GM21515 (cell line): ENCODE measurements around the gene BLM.

Source experiments
- ATAC-seq: cut with Tn5 transposase; IDR thresholded peaks from one replicate; pipeline ENCODE4 v1.9.1; 2021; ENCODE audit not compliant: unreplicated experiment

Gene BLM

GRCh38 chr15:90691369-90691768 is 25.8 kb upstream of the BLM start:
- no peak for ATAC-seq

DNA sequence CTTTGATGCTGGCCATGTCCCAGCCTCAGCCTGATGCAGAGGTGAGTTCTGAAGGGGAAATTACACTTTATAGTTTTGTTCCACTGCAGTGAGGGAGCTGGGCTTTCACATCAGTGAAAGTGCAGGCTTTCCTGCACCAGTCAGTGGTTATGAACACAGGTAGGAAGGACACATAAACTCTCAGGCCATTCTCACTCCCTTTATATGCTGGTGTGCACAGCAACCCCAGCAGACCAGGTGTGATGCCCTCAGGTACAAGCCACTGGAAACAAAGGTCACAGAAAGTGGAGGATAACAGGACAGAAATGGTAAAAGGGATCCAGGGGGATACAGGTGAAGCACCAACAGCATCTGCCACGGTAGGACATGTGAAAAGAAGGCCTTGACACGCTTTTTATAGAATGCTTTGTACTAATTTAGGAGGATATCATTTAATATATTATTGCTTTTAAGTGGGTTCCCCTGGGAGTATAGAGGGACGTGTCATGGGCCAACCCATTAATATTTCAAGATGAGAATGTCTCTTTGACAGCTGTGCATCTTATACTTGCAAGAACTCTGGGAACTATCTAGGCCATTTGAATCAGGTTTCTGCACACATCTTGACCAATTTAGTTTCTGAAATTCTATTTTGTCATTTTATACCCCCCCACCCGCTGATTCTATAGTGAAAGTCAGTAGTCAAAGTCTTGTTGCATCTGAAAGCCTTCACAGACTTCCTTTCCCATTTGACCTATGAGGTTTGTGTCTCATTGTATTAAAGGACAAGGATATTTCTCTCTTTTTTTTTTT is 25.0 kb upstream of the BLM start:
- ATAC-seq = peak; percentile 53

- ATAC-seq = no peak
Measured at GRCh38 chr15:90694987-90695386, 22.2 kb upstream of the BLM start.

DNA sequence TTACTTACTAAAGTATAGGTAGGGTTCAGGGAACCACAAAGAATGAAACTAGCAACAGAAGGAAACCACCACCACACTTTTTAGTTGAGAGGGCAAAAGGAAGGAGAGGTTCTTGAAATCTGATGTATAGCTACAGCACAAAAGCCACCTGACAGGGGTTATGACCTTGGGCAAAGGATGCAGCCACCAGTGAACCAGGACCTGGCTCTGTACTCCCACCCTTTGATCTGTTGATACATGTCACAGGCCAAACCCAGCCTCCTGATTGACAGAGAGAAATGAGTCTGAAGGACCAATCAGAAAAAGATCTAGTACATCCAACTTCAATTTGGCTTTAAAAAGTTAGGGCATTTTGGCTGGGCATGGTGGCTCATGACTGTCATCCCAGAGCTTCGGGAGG is 20.0 kb upstream of the BLM start:
- no peak for ATAC-seq

- ATAC-seq = no peak
Measured at GRCh38 chr15:90698629-90699028, 18.5 kb upstream of the BLM start.

DNA sequence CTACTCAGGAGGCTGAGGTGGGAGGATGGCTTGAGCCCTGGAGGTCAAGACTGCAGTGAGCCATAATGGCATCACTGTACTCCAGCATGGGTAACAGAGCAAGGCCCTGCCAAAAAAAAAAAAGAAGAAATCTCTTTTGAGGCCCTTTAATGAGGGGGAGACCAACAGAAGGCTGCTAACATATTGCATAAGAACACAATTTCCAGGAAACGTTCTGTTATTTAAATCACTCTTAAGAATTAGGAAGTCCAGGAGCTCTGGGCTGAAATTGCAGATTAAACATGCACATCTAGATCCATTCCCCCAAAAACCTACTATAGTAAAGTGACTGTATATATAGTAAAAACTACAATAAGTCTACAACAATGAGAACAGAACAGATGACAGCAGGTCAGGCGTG is 16.1 kb upstream of the BLM start:
- ATAC-seq = no peak

DNA sequence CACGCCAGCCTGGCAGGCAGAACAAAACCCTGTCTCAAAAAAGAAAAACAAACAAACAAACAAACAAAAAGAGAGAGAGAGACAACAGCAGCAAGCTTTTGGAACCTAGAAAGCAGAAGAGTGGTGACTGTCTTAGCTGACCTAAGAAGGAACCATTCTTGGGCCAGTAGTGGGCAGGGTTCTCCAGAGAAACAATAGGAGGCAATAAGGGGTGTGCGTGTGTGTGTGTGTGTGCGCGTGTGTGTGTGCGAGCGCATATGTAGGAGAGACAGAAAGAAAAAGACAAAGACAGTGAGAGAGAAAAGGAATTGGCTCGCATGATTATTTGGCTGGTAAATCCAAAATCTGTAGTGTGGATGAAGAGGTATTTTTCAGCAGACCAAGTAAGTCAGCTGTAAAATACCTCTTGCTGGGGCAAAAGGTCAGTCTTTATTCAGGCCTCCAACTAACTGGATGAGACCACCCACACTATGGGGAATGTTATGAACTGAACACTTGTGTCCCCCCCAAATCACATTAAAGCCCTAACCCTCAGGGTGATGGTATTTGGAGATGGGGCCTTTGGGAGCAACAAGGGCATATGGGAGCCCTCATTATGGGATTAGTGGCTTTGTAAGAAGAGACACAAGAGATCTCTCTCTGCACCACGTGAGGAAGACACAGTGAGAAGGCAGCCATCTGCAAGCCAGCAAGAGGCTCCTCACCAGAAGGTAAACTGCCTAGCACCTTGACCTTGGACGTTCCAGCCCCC is 15.1 kb upstream of the BLM start:
- ATAC-seq = no peak

- ATAC-seq = no peak
Measured at GRCh38 chr15:90703455-90703854, 13.7 kb upstream of the BLM start.

DNA sequence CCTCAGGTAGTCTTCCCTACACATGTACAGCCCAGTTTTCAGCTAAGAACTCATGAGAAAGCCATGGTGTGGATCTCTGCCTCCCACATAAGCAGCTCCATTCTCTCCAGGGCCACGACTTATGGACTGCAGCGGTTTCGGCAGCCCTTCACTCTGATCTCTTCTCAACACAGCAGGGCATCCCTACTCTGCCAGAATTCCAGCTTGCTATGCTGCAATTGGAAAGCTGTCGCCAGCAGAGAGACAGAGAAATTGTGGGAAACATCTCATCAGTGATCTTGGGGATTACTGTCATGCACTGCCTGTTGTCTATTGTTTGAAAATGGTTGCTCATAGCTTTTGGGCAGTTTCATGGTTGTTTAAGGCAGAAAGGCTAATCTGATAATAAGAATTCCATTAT is 11.9 kb upstream of the BLM start:
- no peak for ATAC-seq

GRCh38 chr15:90706394-90707327 is 10.5 kb upstream of the BLM start:
- no peak for ATAC-seq

GRCh38 chr15:90707489-90707888 is 9.7 kb upstream of the BLM start:
- ATAC-seq = no peak

DNA sequence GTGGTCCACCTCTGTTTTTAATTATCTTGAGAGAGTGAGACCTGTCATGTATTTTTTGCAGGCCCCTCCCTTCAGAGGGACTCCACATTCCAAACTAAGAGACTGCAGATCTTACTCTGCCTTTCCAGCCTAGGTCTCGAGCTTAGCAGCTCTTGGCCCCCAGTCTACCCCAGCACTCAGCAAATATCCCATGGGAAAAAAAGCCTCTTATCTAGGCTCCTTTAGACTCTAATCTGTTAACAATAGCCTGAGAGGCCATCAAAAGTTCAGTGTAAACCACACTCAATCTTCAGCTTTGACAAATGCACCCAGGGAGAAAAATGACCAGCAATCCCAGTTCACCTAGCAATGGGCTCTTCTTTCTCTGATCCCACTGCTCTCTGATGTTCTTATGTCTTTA is 8.6 kb upstream of the BLM start:
- no peak for ATAC-seq

GRCh38 chr15:90709278-90709677 is 7.9 kb upstream of the BLM start:
- no peak for ATAC-seq

- ATAC-seq = no peak
Measured at GRCh38 chr15:90710436-90711027, 6.6 kb upstream of the BLM start.

DNA sequence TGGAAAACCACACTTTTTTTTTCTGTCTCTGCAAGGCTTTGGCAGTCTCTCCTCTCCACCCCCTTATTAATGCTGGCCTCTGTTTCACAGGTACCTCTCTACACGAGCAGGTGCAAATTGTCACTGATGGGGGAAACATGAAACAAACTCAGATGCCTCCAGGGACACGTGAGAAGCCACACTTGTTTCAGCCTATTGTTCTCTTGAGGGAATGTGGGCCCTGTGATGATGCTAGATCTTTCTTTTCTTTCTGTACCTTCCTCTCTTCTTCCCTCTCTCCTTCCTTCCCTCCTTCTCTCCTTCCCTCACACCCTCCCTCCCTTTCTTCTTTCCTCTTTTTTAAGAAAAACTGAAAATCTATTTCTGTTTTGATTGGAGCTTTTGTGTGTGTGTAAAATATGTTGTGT is 5.7 kb upstream of the BLM start:
- no peak for ATAC-seq

DNA sequence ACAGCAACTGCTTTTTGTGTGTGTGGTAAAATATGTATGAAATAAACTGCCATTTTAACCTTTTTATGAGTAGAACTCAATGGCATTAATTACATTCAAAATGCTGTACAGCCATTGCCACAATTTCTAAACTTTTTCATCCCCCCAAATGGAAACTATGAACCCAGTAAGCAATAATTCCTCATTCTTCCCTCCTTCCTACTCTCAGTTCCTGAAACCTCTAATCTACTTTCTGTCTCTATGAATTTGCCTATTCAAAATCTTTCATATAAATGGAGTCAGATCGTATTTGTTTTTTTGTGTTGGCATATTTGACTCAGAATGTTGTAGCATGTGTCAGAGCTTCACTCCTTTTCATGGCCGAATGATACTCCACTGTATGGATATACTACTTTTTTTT is 5.3 kb upstream of the BLM start:
- ATAC-seq = no peak

- ATAC-seq = no peak
Measured at GRCh38 chr15:90713081-90713480, 4.1 kb upstream of the BLM start.

DNA sequence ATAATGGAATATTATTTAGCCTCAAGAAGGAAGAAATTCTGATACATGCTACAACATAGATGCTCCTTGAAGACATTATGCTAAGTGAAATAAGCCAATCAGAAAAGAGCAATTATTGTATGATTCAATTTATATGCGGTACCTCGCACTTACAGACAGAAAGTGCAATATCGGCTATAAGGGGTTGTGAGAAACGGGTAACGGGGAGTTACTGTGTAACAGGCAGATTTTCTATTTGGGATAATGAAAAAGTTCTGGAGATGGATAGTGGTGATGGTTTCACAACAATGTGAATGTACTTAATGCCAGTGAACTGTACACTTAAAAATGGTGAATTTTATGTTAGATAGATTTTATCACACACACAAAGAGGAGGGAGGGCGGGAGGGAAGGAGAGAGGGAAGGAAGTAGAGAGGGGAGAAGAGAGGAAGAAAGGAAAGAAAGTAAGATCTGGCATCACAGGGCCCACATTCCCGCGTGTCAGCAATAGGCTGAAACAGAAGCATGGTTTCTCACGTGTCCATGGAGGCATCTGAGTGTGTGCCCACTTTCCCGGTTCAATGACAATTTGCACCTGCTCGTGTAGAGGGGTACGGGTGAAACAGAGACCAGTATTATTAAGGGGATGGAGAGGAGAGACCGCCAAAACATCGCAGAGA is 700 bp upstream of the BLM start:
- no peak for ATAC-seq

- no peak for ATAC-seq
Measured at GRCh38 chr15:90718232-90718631, 1.1 kb downstream of the BLM start.

DNA sequence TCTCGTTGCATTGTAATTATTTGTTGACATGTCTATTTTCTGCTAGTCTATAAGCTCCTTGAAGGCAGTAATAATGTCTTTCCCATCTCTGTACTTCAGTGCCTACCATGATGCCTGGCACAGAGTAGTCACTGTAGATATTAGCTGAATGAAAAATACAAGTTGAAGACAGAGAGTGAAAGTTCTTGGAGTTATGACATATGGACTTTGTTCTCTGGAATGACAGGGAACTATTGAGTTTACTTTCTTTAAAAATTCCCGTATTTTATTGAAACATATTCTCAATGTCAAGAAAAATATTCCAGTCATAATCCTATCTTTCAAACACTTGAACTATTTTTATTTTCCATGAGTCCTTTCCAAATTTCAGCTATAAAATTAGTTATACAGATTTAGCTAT is 3.0 kb downstream of the BLM start:
- ATAC-seq = no peak

DNA sequence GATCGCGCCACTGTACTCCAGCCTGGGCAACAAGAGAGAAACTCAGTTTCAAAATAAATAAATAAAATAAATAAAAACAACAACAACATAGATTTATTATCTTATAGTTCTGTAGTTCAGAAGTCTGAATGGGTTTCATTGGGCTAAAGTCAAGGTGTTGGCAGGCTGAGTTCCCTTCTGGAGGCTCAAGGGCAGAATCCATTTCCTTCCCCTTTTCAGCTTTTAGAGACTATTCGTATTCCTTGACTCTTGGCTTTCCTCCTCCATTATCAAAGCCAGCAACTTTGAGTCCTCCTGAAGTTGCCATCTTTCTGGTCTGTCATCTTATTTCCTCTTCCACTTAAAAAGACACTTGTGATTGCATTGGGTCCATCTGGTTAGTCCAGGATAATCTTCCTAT is 12.1 kb downstream of the BLM start:
- no peak for ATAC-seq
